GM19240 (cell line): Measurements from ENCODE around the gene NCBP2.
A peak's percentile ranks its signal among the peaks of the same experiment; 100 is the strongest.

Experiments used
- DNase-seq: peaks from one replicate; pipeline ENCODE4 v3.0.0; 2011; ENCODE audit warnings: low spot score; ENCODE audit not compliant: insufficient read length

Gene NCBP2

DNA sequence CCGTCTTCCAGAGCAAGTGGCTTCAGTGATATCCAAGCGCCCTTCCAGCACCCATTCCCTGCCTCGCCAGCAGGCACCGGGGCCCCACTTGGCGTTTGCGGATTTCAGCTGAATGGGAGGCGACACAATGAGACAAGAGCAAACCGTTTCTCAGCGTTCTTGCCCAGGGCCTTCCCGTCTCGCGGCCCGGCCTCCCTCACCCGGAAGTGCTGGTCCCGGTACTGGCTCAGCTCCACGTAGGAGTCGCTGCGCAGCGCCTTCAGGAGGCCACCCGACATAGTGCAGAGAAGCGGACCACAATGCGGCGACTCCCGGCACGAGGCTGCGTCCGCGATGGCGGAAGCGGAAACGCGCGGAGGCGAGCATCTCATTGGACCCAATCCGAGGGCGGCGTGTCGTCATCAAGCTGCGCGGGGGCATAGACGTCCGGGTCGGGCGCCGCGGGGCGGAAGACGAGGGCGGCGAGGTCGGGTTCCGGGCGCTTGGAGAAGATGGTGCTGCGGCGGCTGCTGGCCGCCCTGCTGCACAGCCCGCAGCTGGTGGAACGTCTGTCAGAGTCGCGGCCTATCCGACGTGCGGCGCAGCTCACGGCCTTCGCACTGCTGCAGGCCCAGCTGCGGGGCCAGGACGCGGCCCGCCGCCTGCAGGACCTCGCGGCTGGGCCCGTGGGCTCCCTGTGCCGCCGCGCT is at the start of gene NCBP2:
Gene NCBP2 (minus strand): TSS at position 303 of the 689 bp plus-strand sequence. CDS start 25 bp downstream, at position 278.
- DNase-seq = peak; percentile 89

DNA sequence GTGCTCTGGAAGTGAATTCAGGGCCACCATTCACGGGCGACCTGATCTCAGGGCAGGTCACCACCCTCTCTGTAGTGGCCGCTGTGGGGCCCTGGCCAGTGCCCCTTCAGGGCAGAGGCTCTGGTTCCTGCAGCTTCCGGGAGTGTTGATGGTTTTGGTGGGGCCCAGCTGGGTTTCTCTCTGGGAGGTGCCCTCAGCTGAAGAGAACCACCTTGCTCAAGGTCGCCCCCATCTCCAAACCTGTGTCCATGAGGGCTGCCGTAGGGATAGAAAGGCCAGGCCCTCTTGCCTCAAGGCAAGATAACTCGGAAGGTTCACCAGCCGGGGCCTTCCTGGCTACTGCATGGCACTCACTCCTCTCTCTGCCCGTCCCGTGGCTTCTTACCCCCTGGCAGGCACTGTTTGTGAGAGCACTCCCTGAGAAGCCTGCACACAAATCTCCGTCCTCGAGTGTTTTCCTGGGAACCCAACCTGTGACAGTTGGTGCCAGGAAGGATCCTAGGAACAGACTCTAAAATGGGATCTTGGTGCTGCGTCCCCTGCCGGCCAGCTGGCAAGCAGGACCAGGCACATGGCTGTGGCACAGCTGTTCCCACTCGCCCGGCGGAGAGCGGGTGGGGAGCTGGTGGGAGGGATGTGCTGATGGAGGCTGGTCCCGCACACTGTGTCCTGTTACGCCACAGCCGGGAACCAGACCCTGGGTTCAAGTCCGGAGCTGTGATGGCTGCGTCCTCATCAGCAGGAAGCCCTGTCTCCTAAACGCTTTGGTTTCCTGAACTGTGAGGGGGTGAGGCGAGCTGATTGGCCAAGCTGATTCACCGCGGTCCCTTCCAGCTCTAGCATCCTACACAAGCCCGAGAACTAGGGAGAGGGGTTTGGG is 49.5 kb upstream of the NCBP2 start:
- no peak for DNase-seq

GRCh38 chr3:196990601-196991007 is 48.3 kb upstream of the NCBP2 start:
- DNase-seq = no peak

- no peak for DNase-seq
Observed at GRCh38 chr3:196989721-196990262, 47.5 kb upstream of the NCBP2 start.

GRCh38 chr3:196988241-196989029 is 46.1 kb upstream of the NCBP2 start:
- no peak for DNase-seq

DNA sequence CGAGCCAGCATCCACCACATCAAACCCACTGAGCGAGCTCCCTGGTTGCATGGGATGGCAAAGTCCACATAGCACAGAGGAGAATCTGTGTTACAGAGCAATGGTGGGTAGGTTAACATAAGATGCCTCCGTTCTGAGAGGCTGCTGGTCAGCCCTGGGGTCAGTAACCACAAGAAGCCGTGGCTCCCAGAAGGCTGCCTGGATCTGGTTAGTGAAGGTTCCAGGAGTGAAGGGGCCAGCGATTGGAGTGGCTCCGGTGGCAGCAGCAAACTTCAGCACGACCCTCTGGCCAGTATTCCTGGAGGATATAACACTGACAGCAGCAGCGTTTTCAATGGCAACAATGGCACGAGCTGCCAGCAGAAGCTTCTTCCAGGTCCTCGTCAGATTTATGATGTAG is 44.7 kb upstream of the NCBP2 start:
- DNase-seq = no peak

DNA sequence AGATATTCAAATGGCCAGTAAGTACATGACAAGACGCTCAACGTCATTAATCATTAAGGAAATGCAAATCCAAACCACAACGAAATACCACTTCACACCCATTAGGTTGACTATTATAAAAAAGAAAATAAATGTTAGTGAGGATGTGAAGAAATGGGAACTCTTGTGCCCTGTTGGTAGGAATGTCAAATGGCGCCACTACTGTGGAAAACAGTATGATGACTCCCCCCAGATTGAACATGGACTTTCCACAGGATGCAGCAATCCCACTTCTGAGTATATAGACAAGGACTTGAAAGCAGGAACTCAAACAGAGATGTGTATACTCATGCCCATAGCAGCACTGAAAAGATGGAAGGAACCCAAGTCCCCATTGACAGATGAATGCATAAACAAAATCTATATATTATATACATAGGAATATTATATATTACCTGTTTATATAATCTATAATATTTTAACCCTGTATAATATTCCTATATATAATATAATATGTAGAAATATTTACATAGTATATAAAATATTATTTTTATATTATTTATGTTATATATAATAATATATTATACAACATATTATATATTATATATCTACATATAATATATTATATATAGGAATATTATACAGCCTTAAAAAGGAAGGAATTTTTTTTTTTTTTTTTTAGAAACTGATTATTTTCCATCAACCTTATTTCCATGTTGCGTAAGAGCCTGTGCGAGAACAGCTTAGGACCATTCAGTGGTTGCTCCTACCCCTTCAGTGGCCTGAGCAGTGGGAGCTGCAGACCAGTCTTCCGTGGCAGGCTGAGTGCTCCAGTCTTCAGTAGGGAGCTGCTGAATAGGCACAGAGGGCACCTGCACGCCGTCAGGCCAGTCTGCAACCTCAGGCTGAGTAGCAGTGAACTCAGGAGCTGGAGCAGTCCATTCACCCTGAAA is 43.9 kb upstream of the NCBP2 start:
- no peak for DNase-seq

- no peak for DNase-seq
Observed at GRCh38 chr3:196985298-196985697, 43.0 kb upstream of the NCBP2 start.

DNA sequence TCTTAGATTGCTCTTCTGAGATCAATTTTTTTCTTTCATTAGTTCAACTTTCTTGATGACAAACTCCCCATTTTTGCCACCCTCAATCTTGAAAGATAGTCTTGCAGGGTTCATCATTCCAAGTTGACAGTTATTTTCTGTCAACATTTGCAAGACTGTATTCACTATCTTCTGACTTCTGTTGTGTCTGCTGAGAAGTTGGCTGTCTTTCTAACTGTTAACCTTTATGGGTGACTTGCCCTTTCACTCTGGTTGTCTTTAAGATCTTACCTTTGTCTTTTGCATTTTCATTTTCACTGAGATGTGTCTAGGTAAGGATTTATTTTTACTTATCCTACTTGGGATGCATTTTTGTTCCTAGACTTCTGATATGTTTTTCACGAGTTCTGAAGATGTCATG is 40.9 kb upstream of the NCBP2 start:
- DNase-seq = no peak

DNA sequence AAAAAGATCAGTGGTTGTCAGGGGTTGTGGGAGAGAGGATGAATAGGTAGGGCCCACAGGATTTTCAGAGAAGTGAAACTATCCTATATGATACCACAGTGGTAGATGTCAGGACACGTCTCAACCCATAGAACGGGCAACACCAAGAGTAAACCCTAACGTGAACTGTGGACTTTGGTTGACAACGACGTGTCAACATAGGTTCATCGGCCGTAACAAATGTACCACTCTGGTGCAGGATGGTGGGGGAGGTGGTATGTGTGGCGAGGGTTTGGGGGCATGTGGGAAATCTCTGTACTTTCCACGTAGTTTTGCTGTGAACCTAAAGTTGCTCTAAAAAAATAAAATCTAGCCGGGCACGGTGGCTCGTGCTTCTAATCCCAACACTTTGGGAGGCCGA is 39.3 kb upstream of the NCBP2 start:
- DNase-seq = no peak

DNA sequence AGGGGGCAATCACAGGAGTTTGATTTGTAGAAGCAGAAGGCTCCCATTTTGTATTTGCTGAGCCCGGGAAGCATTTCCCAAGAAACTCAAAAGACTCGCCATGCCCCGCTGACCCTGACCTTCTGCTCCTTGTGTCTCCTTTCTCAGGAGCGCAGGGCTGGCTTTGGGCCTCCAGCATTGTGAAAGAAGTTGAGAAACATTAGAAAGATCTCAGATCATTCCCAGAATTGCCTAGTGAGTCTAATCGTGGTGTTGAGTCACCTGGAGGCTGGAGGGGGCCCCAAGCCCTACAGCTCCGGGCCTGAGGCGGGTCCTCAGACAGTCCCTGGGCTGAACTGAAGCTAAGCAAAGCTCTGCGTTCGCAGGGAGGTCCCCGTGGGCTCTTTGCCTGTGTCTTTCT is 37.2 kb upstream of the NCBP2 start:
- DNase-seq = no peak

- DNase-seq = no peak
Observed at GRCh38 chr3:196976941-196977340, 34.6 kb upstream of the NCBP2 start.

DNA sequence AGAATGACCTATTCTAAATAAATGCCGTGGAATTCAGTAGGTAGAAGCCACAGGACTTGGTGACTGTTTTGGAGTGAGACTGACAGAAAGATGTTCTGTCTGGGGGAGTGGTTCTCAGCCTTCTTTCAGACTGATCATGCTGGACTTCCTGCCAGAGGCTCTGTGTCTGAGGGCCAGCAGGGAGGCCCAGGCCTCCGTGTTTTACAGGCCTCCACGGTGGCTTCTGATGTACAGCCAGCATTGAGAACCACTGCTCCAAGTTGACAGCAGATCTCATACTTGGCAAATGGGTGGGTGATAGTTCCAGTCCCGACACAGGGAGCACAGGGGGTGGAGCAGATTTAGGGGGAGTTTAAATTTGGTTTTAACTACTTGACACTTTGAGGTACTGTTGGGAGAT is 33.0 kb upstream of the NCBP2 start:
- DNase-seq = no peak

GRCh38 chr3:196974661-196975060 is 32.3 kb upstream of the NCBP2 start:
- no peak for DNase-seq

- DNase-seq = no peak
Observed at GRCh38 chr3:196971094-196971698, 28.9 kb upstream of the NCBP2 start.

DNA sequence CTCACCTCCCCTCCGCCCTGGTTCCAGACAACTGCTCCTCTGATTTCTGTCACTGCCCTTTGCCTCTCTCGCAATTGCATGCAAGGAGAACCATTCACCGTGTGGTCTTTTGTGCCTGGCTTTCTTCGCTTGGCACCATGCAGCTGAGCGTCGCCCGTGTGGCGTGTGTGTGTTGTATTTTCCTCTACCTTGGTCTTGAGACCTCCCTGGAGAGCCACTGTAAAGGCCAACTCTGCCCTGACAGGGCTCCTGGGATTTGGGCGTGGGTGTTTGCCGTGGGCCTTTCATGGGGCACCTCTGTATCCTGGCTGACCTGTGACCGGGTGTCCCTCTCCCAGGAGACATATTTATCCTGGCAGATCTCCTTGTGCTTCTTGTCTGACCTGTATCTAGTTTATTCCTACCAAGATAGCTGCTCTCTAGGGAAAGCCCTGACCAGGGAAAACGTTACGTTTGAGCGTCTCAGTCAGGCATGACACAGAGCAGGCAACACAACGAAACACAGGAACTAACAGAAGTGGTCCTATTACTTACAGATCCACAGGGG is 28.3 kb upstream of the NCBP2 start:
- no peak for DNase-seq

- DNase-seq = peak; percentile 77
Observed at GRCh38 chr3:196969660-196970546, 27.6 kb upstream of the NCBP2 start.

DNA sequence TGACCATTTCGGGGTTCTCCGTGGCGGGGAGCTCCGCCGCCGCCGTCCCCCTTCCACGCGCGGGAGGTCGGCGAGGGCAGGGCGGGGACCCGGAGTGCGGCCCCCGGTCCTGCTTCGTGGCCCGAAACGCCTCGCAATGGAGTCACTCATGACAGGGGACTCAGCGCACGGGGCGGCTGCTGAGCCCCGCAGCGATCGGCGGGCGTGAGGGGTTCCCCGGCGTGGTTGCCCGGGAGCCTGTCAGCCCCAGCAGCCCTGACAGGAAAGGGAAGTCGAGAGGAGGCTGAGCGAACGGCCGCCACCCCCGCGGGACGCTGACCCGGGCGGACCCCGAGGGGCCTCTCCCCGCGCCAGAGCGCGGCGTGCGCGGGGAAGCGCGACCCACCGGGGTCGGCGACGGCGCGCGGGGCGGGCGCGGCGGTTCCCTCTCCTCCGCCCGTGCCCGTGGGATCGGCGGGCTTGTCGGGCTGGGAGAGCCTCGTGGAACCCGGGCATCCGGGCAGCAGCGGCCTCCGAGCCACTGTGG is 26.9 kb upstream of the NCBP2 start:
- peak; percentile 52 for DNase-seq
